ENCODE results near the gene RERE.

The RERE gene

DNA sequence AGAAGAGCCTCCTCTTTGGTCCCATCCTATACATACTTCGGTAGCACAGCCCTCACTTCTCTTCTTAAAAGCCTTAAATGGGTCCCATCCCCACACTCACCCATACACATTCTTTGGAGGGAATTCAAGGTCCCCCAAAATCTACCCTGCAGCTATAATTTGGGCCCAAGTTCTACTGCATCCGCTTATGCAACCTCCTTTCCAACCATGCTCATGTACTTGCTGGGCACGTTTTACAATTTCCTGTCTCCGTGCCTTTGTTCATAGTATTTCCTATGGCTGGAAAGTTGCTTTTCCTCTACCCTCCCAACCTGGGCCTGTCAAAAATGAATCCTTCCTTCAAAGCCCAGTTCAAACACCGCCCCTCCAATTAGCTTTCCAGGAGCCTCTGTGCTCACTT is 399.8 kb downstream of the RERE start:
- Histone ChIP-seq H3K9me3 (ENCODE audit: control insufficient read depth, insufficient read depth, low read depth, low read length) (no peaks in the 10 kb centered on the region), H3K4me1 (ENCODE audit: control insufficient read depth, insufficient read depth, low read length) (peaks cover 20% of the 10 kb centered on the region; the same call in 1 of the 2 replicates), H3K27ac (ENCODE audit: extremely low read depth, low read depth, low read length) (no peak overlapping the region), H3K36me3 (ENCODE audit: control insufficient read depth in 2 of 2, insufficient read depth in 1 of 2, low read length in 2 of 2) (peaks cover 5 to 36% of the 10 kb centered on the region in 2 experiments), H3K4me3 (ENCODE audit: low read depth, low read length) (no peak overlapping the region)
- ChIA-PET CTCF (interaction anchor here (0.9 kb wide), 1 partner anchor 25 kb away, joined by 4 read pairs; no protein-coding TSS in a partner anchor), POLR2A (no interaction called here)
- TF ChIP-seq, protein P1, sequence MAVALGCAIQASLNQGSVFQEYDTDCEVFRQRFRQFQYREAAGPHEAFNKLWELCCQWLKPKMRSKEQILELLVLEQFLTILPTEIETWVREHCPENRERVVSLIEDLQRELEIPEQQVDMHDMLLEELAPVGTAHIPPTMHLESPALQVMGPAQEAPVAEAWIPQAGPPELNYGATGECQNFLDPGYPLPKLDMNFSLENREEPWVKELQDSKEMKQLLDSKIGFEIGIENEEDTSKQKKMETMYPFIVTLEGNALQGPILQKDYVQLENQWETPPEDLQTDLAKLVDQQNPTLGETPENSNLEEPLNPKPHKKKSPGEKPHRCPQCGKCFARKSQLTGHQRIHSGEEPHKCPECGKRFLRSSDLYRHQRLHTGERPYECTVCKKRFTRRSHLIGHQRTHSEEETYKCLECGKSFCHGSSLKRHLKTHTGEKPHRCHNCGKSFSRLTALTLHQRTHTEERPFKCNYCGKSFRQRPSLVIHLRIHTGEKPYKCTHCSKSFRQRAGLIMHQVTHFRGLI (tag by site-specific recombination; IDR thresholded peaks at IDR 0.05) = peak; percentile 71; the same call in 1 of the 2 replicates
- TF ChIP-seq, protein P2, sequence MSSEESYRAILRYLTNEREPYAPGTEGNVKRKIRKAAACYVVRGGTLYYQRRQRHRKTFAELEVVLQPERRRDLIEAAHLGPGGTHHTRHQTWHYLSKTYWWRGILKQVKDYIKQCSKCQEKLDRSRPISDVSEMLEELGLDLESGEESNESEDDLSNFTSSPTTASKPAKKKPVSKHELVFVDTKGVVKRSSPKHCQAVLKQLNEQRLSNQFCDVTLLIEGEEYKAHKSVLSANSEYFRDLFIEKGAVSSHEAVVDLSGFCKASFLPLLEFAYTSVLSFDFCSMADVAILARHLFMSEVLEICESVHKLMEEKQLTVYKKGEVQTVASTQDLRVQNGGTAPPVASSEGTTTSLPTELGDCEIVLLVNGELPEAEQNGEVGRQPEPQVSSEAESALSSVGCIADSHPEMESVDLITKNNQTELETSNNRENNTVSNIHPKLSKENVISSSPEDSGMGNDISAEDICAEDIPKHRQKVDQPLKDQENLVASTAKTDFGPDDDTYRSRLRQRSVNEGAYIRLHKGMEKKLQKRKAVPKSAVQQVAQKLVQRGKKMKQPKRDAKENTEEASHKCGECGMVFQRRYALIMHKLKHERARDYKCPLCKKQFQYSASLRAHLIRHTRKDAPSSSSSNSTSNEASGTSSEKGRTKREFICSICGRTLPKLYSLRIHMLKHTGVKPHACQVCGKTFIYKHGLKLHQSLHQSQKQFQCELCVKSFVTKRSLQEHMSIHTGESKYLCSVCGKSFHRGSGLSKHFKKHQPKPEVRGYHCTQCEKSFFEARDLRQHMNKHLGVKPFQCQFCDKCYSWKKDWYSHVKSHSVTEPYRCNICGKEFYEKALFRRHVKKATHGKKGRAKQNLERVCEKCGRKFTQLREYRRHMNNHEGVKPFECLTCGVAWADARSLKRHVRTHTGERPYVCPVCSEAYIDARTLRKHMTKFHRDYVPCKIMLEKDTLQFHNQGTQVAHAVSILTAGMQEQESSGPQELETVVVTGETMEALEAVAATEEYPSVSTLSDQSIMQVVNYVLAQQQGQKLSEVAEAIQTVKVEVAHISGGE (tag by site-specific recombination; conservative IDR thresholded peaks at IDR 0.05; ENCODE audit: low read depth) = no peak

DNA sequence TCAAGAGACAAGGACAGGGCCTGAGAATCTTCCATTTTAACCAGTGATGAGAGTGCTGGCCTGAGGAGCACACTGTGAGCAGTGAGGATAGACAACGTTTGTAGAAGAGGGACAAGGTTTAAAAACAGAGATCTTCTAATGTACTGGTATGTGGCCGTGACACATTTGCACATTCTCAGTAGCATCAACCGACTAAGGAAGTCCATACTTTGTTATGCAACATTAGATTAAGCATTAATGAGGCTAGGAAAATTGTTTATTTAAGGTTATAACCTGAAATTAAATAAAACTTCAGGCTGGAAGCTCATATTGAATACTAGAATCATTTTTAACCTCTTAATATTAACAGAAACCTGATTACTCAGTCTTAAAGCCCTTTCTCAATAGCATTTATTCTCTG is 400.6 kb downstream of the RERE start:
- ChIA-PET CTCF (interaction anchor here (0.6 kb wide), 1 partner anchor 149 kb away, joined by 4 read pairs; no protein-coding TSS in a partner anchor), POLR2A (no interaction called here)
- Histone ChIP-seq H3K4me3 (ENCODE audit: low read depth, low read length) (no peak overlapping the region), H3K36me3 (ENCODE audit: control insufficient read depth in 2 of 2, insufficient read depth in 1 of 2, low read length in 2 of 2) (peaks cover 5 to 36% of the 10 kb centered on the region in 2 experiments), H3K27ac (ENCODE audit: extremely low read depth, low read depth, low read length) (no peak overlapping the region), H3K9me3 (ENCODE audit: control insufficient read depth, insufficient read depth, low read depth, low read length) (no peaks in the 10 kb centered on the region), H3K4me1 (ENCODE audit: control insufficient read depth, insufficient read depth, low read length) (peaks cover 23% of the 10 kb centered on the region; the same call in 1 of the 2 replicates)
- no peak for TF ChIP-seq ZNF155 (tag by site-specific recombination; IDR thresholded peaks at IDR 0.05)

DNA sequence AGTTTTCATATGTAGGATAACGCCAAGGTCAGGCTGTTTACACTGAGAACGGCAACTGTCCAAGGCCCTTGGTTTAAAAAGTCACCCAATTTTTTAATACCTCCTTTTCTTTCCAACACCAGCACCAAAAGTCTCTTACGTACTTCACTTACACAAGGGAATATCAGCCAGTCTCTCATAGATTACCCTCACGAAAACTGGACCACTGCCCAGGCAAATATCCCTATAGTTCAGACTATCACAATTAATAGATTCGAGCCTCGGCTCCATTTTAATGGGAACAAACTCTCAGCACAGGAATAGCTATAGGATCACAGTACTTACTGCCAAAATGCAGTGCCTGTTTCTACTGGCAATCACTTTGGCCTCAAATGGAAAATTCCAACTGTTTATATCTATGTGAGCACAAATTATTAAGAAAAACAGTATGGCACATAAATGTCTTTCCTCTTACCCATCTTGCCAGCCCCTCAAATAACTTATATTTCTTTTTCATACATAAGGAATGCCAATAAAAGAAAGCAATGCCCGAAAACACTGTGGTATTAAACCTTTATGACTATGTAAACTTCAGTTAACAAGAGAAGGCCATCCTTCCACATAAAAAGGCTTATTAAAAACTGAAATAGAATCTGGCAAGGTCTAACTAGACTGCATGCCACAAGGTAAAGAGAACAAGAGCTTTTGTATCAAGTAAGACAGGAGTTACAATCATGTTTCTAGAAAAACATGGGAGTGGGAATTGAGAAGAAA is 401.7 kb downstream of the RERE start:
- ChIA-PET POLR2A (no interaction called here), CTCF (no interaction called here)
- Histone ChIP-seq H3K9me3 (ENCODE audit: control insufficient read depth, insufficient read depth, low read depth, low read length) (no peaks in the 10 kb centered on the region), H3K36me3 (ENCODE audit: control insufficient read depth in 2 of 2, insufficient read depth in 1 of 2, low read length in 2 of 2) (peaks cover 5 to 35% of the 10 kb centered on the region in 2 experiments), H3K4me1 (ENCODE audit: control insufficient read depth, insufficient read depth, low read length) (peaks cover 20% of the 10 kb centered on the region; the same call in 1 of the 2 replicates), H3K27ac (ENCODE audit: extremely low read depth, low read depth, low read length) (no peak overlapping the region; the same call in 1 of the 2 replicates), H3K4me3 (ENCODE audit: low read depth, low read length) (no peak overlapping the region)
- 0 out of 2 replicates have a peak, but pooled peaks have one; percentile 8 for TF ChIP-seq ZSCAN30 (tag by site-specific recombination; IDR thresholded peaks at IDR 0.05)
- no peak for TF ChIP-seq ZNF530 (tag by site-specific recombination; IDR thresholded peaks at IDR 0.05; ENCODE audit: low read depth)
- TF ChIP-seq ZNF514 (tag by site-specific recombination; IDR thresholded peaks at IDR 0.05) = no peak
- TF ChIP-seq ZNF521 (tag by site-specific recombination; IDR thresholded peaks at IDR 0.05) = no peak
- TF ChIP-seq ZNF302 (tag by site-specific recombination; IDR thresholded peaks at IDR 0.05; ENCODE audit: low read depth) = no peak
- TF ChIP-seq, protein P3, sequence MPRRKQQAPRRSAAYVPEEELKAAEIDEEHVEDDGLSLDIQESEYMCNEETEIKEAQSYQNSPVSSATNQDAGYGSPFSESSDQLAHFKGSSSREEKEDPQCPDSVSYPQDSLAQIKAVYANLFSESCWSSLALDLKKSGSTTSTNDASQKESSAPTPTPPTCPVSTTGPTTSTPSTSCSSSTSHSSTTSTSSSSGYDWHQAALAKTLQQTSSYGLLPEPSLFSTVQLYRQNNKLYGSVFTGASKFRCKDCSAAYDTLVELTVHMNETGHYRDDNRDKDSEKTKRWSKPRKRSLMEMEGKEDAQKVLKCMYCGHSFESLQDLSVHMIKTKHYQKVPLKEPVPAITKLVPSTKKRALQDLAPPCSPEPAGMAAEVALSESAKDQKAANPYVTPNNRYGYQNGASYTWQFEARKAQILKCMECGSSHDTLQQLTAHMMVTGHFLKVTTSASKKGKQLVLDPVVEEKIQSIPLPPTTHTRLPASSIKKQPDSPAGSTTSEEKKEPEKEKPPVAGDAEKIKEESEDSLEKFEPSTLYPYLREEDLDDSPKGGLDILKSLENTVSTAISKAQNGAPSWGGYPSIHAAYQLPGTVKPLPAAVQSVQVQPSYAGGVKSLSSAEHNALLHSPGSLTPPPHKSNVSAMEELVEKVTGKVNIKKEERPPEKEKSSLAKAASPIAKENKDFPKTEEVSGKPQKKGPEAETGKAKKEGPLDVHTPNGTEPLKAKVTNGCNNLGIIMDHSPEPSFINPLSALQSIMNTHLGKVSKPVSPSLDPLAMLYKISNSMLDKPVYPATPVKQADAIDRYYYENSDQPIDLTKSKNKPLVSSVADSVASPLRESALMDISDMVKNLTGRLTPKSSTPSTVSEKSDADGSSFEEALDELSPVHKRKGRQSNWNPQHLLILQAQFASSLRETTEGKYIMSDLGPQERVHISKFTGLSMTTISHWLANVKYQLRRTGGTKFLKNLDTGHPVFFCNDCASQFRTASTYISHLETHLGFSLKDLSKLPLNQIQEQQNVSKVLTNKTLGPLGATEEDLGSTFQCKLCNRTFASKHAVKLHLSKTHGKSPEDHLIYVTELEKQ (tag by site-specific recombination; IDR thresholded peaks at IDR 0.05; ENCODE audit: borderline replicate concordance) = 0 out of 2 replicates have a peak, but pooled peaks have one; percentile 17
- TF ChIP-seq ZNF670 (tag by site-specific recombination; IDR thresholded peaks at IDR 0.05; ENCODE audit: low read depth) = no peak
- no peak for TF ChIP-seq KLF9 (tag by site-specific recombination; IDR thresholded peaks at IDR 0.05; ENCODE audit: low read depth)
- no peak for TF ChIP-seq ZNF140 (tag by site-specific recombination; IDR thresholded peaks at IDR 0.05)
- no peak for TF ChIP-seq ZFP37 (tag by site-specific recombination; IDR thresholded peaks at IDR 0.05)
- TF ChIP-seq, protein P4, sequence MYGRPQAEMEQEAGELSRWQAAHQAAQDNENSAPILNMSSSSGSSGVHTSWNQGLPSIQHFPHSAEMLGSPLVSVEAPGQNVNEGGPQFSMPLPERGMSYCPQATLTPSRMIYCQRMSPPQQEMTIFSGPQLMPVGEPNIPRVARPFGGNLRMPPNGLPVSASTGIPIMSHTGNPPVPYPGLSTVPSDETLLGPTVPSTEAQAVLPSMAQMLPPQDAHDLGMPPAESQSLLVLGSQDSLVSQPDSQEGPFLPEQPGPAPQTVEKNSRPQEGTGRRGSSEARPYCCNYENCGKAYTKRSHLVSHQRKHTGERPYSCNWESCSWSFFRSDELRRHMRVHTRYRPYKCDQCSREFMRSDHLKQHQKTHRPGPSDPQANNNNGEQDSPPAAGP (tag by site-specific recombination; IDR thresholded peaks at IDR 0.05) = no peak
- TF ChIP-seq ZNF768 (tag by site-specific recombination; IDR thresholded peaks at IDR 0.05) = no peak
- no peak for TF ChIP-seq ZNF426 (tag by site-specific recombination; IDR thresholded peaks at IDR 0.05)
- TF ChIP-seq ZNF629 (tag by site-specific recombination; IDR thresholded peaks at IDR 0.05) = no peak
- no peak for TF ChIP-seq TCF7L2 (IDR thresholded peaks at IDR 0.05; ENCODE audit: borderline replicate concordance, low read depth, low read length)
- TF ChIP-seq, protein P5, sequence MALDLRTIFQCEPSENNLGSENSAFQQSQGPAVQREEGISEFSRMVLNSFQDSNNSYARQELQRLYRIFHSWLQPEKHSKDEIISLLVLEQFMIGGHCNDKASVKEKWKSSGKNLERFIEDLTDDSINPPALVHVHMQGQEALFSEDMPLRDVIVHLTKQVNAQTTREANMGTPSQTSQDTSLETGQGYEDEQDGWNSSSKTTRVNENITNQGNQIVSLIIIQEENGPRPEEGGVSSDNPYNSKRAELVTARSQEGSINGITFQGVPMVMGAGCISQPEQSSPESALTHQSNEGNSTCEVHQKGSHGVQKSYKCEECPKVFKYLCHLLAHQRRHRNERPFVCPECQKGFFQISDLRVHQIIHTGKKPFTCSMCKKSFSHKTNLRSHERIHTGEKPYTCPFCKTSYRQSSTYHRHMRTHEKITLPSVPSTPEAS (tag by site-specific recombination; IDR thresholded peaks at IDR 0.05) = no peak

All from HEK293 (cell line).